AG04450 (cell line): ENCODE results near the gene TALDO1. TPM values are rescaled to one million over a fixed set of nuclear protein-coding genes. Genes with fewer than 3 reads are reported as not detected.

Experiments used
- CTCF ChIA-PET: fragments of 300-600, 350-600 bp; formaldehyde crosslinking; extraction: SDS; loops from one replicate; lab custom pipeline; 2022; ENCODE audit warnings: antibody characterized with exemption, inconsistent platforms; lab: Charles Lee
- POLR2A ChIA-PET: fragments of 350-600 bp; formaldehyde crosslinking; extraction: SDS; loops from one replicate; lab custom pipeline; 2021; ENCODE audit warnings: antibody characterized with exemption, inconsistent platforms; lab: Yijun Ruan, JAX
- DNase-seq: peaks from one replicate; pipeline ENCODE4 v3.0.0-alpha.2; 2011; ENCODE audit warnings: low read depth, low spot score
- H3K27ac ChIP-seq: one replicate; pipeline ENCODE4 v1.5.1; 2012; ENCODE audit warnings: low read depth, low read length, control low read depth
- H3K27me3 ChIP-seq: one replicate; pipeline ENCODE4 v1.6.0; 2012; ENCODE audit warnings: low read length; ENCODE audit not compliant: control insufficient read depth, insufficient read depth
- H3K4me3 ChIP-seq: 2 replicates; pipeline ENCODE4 v1.5.1; 2011; ENCODE audit warnings: mild to moderate bottlenecking, low read depth, low read length, control low read depth
- H3K9me3 ChIP-seq: 2 replicates; pipeline ENCODE4 v1.5.1; 2012; ENCODE audit warnings: low read length; ENCODE audit not compliant: control insufficient read depth, insufficient read depth
- CTCF ChIP-seq: IDR thresholded peaks from 2 replicates; pipeline ENCODE4 v1.5.1; 2011; ENCODE audit warnings: low read depth, low read length, control low read depth, inconsistent platforms
- polyA plus RNA-seq: library from polyadenylated mRNA; depleted of rRNA; stranded (reverse); fragments of >200 nt; gene quantifications from 2 replicates; pipeline ENCODE4 v1.2.3, GENCODE V29; 2011

Gene TALDO1
- polyA plus RNA-seq, 1 experiment, result 242 TPM

- DNase-seq, result no peak
- ChIA-PET CTCF (interaction anchor here (1.0 kb wide), 1 partner anchor 10 kb away, joined by 3 read pairs; no protein-coding TSS in a partner anchor), POLR2A (no interaction called here)
- TF ChIP-seq CTCF, result no peak
- no peaks in the 10 kb centered on the region; the same call in 1 of the 2 replicates for H3K9me3 ChIP-seq
- no peaks in the 10 kb centered on the region for H3K27me3 ChIP-seq
- H3K4me3 ChIP-seq, result no peak overlapping the region
- H3K27ac ChIP-seq, result no peak overlapping the region
Observed at GRCh38 chr11:773830-774229, 26.6 kb downstream of the TALDO1 start.

DNA sequence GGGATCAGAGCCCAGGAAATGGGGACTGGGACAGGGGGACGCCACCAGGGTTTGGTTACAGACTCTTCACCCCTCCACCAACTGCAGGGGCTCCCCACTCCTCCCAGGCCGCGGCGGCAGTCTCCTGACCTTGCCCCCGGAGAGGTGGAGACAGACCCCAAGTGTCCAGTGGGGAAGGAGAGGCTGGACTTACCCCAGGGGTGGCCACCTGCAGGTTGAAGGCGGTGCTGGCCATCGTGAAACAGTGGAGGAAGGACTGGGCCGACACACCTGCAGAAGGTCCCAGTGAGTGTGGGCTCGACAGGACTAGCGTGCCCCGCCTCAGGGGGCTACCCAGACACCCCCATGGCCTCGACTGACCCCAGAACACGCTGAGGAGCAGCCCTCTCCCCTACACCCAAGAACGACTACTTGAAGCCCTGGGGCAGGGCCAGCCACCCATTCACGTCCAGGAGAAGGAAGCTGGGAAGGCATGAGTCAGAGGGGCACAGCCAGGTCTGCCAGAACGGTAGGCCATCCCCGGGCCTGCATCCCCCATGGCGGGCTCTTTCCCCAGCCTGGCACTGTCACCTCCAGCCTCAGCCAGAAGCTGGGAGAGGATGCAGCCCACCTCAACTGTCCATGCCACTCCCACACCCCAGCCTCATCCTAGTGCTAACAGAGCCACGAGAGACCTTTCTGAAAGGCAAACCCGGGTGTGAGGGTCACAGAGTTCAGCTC, 27.8 kb downstream of the TALDO1 start:
- no peak for DNase-seq
- ChIA-PET CTCF (interaction anchor here (0.6 to 1.0 kb wide), 5 partner anchors 9 to 221 kb away, joined by 3 to 5 read pairs (median 4); partner anchors contain the start of gene LMNTD2), POLR2A (interaction anchor here (0.6 to 2.2 kb wide), 5 partner anchors 12 to 48 kb away, joined by 3 to 9 read pairs (median 4); partner anchors contain the start of genes CEND1 and TALDO1)
- Histone ChIP-seq H3K27ac (no peak overlapping the region), H3K9me3 (no peaks in the 10 kb centered on the region; the same call in 1 of the 2 replicates), H3K4me3 (peak overlapping the region; percentile 11), H3K27me3 (no peaks in the 10 kb centered on the region)
- no peak for TF ChIP-seq CTCF

GRCh38 chr11:776263-776560, 28.9 kb downstream of the TALDO1 start:
- POLR2A ChIA-PET, result interaction anchor here (2.2 kb wide), 1 partner anchor 14 kb away, joined by 9 read pairs; the partner anchor contains the start of gene CEND1
- CTCF ChIA-PET, result interaction anchor here (0.9 kb wide), 1 partner anchor 8 kb away, joined by 4 read pairs; no protein-coding TSS in a partner anchor
- no peaks in the 10 kb centered on the region for H3K27me3 ChIP-seq
- no peaks in the 10 kb centered on the region; the same call in 1 of the 2 replicates for H3K9me3 ChIP-seq
- no peak for TF ChIP-seq CTCF
- DNase-seq, result no peak
- H3K27ac ChIP-seq, result no peak overlapping the region
- peak overlapping the region; percentile 82 for H3K4me3 ChIP-seq

- TF ChIP-seq CTCF, result no peak
- Histone ChIP-seq H3K4me3 (peak overlapping the region; percentile 82), H3K27ac (peak overlapping the region; percentile 21), H3K9me3 (no peaks in the 10 kb centered on the region; the same call in 1 of the 2 replicates), H3K27me3 (no peaks in the 10 kb centered on the region)
- no peak for DNase-seq
- POLR2A ChIA-PET, result interaction anchor here (2.2 kb wide), 1 partner anchor 14 kb away, joined by 9 read pairs; the partner anchor contains the start of gene CEND1
- CTCF ChIA-PET, result no interaction called here
Observed at GRCh38 chr11:776561-777287, 29.5 kb downstream of the TALDO1 start.
